ENCODE data around the gene SUMF2. TPM values are rescaled to one million over a fixed set of nuclear protein-coding genes. Genes with fewer than 3 reads are reported as not detected.

The SUMF2 gene
- total RNA-seq, 1 experiment from 2014 or later, result 89.2 TPM

- Histone ChIP-seq H4K8ac (replicated peaks; ENCODE audit: insufficient read length, low read depth, low read length) (no peak overlapping the region), H2BK20ac (ENCODE audit: low read depth, low read length, poor library complexity, severe bottlenecking) (no peak overlapping the region), H3K4me1 (ENCODE audit: insufficient read depth, low read length) (no peaks in the 10 kb centered on the region), H3K18ac (ENCODE audit: insufficient read length, low read depth, low read length) (no peak overlapping the region), H3K56ac (ENCODE audit: insufficient read length, low read depth, low read length) (no peak overlapping the region), H3K27me3 (ENCODE audit: insufficient read depth, low read length) (no peaks in the 10 kb centered on the region), H2BK15ac (ENCODE audit: low read depth, low read length) (no peak overlapping the region), H3K14ac (ENCODE audit: insufficient read depth, low read length) (no peak overlapping the region), H3K27ac (ENCODE audit: insufficient read length, low read depth, low read length) (no peak overlapping the region), H3K79me1 (ENCODE audit: insufficient read depth, low read depth, low read length, poor library complexity, severe bottlenecking) (peaks cover 2% of the 10 kb centered on the region), H2AK5ac (ENCODE audit: insufficient read length, low read length) (no peak overlapping the region), H3K23ac (ENCODE audit: insufficient read length, low read depth, low read length) (no peak overlapping the region), H4K20me1 (ENCODE audit: control insufficient read depth, insufficient read depth, insufficient read length) (no peaks in the 10 kb centered on the region), H2BK5ac (ENCODE audit: insufficient read length, low read length) (no peak overlapping the region), H4K91ac (ENCODE audit: insufficient read length, low read depth, low read length) (no peak overlapping the region), H3T11ph (ENCODE audit: low read length) (no peak overlapping the region), H3K4me2 (ENCODE audit: insufficient read depth, insufficient read length, low read length) (no peak overlapping the region), H3K79me2 (ENCODE audit: insufficient read depth, low read length) (no peaks in the 10 kb centered on the region), H3K23me2 (ENCODE audit: insufficient read length, low read depth, low read length, poor library complexity, severe bottlenecking) (no peaks in the 10 kb centered on the region), H3K4ac (ENCODE audit: low read depth, low read length) (no peak overlapping the region), H2AFZ (ENCODE audit: low read length) (no peak overlapping the region), H4K5ac (ENCODE audit: insufficient read length, low read depth, low read length) (no peak overlapping the region), H2BK12ac (ENCODE audit: insufficient read length, low read depth, low read length) (no peak overlapping the region), H2BK120ac (ENCODE audit: low read depth, low read length, poor library complexity, severe bottlenecking) (no peak overlapping the region), H3K9ac (ENCODE audit: extremely low read depth, insufficient read length, low read length) (no peak overlapping the region), H3K9me3 (ENCODE audit: control insufficient read depth, low read depth, low read length) (no peaks in the 10 kb centered on the region)
- Mint-ChIP-seq H3K27me3 (ENCODE audit: low read depth) (no peaks in the 10 kb centered on the region), H3K9me3 (no peaks in the 10 kb centered on the region; a peak in 1 of 5 replicates), H3K4me1 (peaks cover 3% of the 10 kb centered on the region in 2 experiments), H3K27ac (0 out of 7 replicates have a peak overlapping the region, but pooled peaks of 1 of the 3 experiments have one; percentile 53), H3K4me3 (no peak overlapping the region), H3K36me3 (ENCODE audit: insufficient read depth in 1 of 3, low read depth in 3 of 3) (peaks cover 27 to 58% (median 49%) of the 10 kb centered on the region in 3 experiments; a peak in 6 of 7 replicates)
- no CpG with 5 or more reads among the region's 3 CpGs for WGBS (ENCODE audit: extremely low coverage, insufficient read length, low lambda C conversion rate)
- no peak for DNase-seq
- no peak for TF ChIP-seq CTCF (conservative IDR thresholded peaks at IDR 0.05)
These were observed 13.6 kb downstream of the SUMF2 start for GRCh38 chr7:56077681-56078080.

Data from H9 (cell line).